ENCODE measurements around the gene IDH3B.

DNA sequence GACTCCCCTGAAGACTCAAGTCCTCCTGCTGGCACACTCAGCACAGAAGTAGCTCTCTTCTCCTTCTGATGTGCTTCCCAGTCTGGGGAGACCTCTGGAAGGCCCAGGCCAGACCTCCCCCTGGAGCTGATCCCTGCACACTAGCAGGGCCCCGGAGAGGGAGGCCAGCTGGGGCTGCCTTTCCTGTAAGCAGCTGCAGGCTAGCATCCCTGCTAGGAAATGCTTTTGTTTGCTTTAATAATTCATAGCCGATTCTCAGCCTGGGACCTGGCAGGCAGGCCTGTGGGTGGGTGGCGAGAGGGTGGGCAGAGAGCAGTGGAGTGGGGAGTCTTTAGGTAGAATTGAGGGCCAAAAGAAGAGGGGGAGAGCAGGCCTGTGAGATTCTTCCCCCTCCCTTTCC lies 33.8 kb upstream of the IDH3B start:
- TF ChIP-seq CTCF (IDR thresholded peaks at IDR 0.05) (no peak), POLR2A (IDR thresholded peaks at IDR 0.05) (no peak)
